Measurements from ENCODE around the gene SMIM22. TPM values are rescaled to one million over a fixed set of nuclear protein-coding genes. Genes with fewer than 3 reads are reported as not detected.

SMIM22 gene
- total RNA-seq, 1 experiment from 2014 or later = not detected

- POLR2A ChIA-PET (ENCODE audit: low non-redundant PET) = no interaction called here
- no peak for TF ChIP-seq EZH2 (IDR thresholded peaks at IDR 0.05; ENCODE audit: borderline replicate concordance, low read depth, low read length, poor library complexity, severe bottlenecking)
- peaks cover 10% of the 10 kb centered on the region for H3K36me3 ChIP-seq (ENCODE audit: insufficient read depth, low read length, poor library complexity, severe bottlenecking)
- H3K27ac ChIP-seq (ENCODE audit: low read depth, low read length, poor library complexity, severe bottlenecking) = no peak overlapping the region
- no TSS peak for BruUV-seq (replicated peaks)
- CTCF ChIA-PET = interaction anchor here (0.6 kb wide), 1 partner anchor 35 kb away, joined by 3 read pairs; no protein-coding TSS in a partner anchor
- no peaks in the 10 kb centered on the region for H3K27me3 ChIP-seq (replicated peaks; ENCODE audit: insufficient read depth, low read depth, low read length, poor library complexity)
- intact Hi-C loops (cut with micrococcal nuclease; ENCODE audit: unreplicated experiment) = no loop called here
- H3K9me3 ChIP-seq (ENCODE audit: low read depth, low read length, poor library complexity, severe bottlenecking) = no peaks in the 10 kb centered on the region
- no peak for DNase-seq (ENCODE audit: low spot score)
- peak overlapping the region; percentile 86 for H3K4me3 ChIP-seq (ENCODE audit: low read depth, low read length, poor library complexity, severe bottlenecking)
- peaks cover 3% of the 10 kb centered on the region for H3K4me1 ChIP-seq (ENCODE audit: insufficient read depth, low read length, poor library complexity, severe bottlenecking)
Observed at GRCh38 chr16:4801051-4801961, 6.1 kb downstream of the SMIM22 start.

DNA sequence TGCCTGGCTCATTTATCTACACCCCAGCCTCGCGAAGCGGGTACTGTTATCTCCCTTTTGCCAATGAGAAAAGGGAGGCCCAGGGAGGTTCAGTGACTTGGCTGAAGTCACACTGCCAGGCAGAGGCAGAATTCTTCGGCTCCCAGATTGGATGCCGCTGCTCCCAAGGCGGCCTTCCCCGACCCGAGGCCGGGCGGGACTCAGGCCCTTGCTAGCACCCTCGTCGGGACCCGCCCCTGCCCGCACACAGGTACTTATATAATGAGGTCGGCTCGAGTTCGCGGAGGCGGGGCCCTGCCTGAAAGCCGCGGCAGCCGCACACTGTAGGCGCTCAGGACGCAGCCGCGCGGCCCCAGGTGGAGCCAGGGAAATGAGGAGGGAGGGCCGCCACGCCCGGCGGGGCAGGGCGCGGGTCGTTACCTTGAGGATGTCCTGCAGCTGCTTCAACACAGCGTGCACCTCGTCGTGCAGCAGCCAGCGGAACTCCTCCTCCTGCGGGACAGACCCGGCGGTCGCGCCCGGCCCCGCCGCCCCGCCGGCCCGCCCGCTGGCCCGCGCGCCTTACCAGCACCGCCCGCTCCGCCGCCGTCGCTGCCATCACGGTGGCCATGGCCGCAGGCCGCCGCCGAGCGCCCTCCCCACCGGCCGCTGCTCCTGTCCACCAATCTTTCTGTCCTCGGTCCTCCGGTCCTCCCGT lies 6.9 kb downstream of the SMIM22 start, which contains the start of gene ROGDI:
TSS of gene ROGDI (minus strand) at position 672 of the 697 bp plus-strand sequence. CDS start at position 610, 62 bp downstream.
- H3K4me3 ChIP-seq (ENCODE audit: low read depth, low read length, poor library complexity, severe bottlenecking) = peak within 1 kb of the TSS; percentile 86
- peak within 1 kb of the TSS; percentile 2 for H3K27ac ChIP-seq (ENCODE audit: low read depth, low read length, poor library complexity, severe bottlenecking)
- no peaks in the 10 kb centered on the region for H3K9me3 ChIP-seq (ENCODE audit: low read depth, low read length, poor library complexity, severe bottlenecking)
- H3K27me3 ChIP-seq (replicated peaks; ENCODE audit: insufficient read depth, low read depth, low read length, poor library complexity) = no peaks in the 10 kb centered on the region
- peak; percentile 33 for DNase-seq (ENCODE audit: low spot score)
- intact Hi-C loops (cut with micrococcal nuclease; ENCODE audit: unreplicated experiment) = no loop called here
- CTCF ChIA-PET = interaction anchor here (0.6 kb wide), 2 partner anchors 34 to 109 kb away, joined by 3 read pairs; no protein-coding TSS in a partner anchor
- BruUV-seq (replicated peaks) = no TSS peak
- TF ChIP-seq CTCF (conservative IDR thresholded peaks at IDR 0.05; ENCODE audit: low read depth, low read length) = no peak
- no peak for TF ChIP-seq EZH2 (IDR thresholded peaks at IDR 0.05; ENCODE audit: borderline replicate concordance, low read depth, low read length, poor library complexity, severe bottlenecking)
- H3K4me1 ChIP-seq (ENCODE audit: insufficient read depth, low read length, poor library complexity, severe bottlenecking) = peaks cover 3% of the 10 kb centered on the region
- POLR2A ChIA-PET (ENCODE audit: low non-redundant PET) = no interaction called here
- peaks cover 10% of the 10 kb centered on the region for H3K36me3 ChIP-seq (ENCODE audit: insufficient read depth, low read length, poor library complexity, severe bottlenecking)

GRCh38 chr16:4802659-4803287 lies 7.6 kb downstream of the SMIM22 start:
- Histone ChIP-seq H3K27me3 (replicated peaks; ENCODE audit: insufficient read depth, low read depth, low read length, poor library complexity) (no peaks in the 10 kb centered on the region), H3K36me3 (ENCODE audit: insufficient read depth, low read length, poor library complexity, severe bottlenecking) (peaks cover 17% of the 10 kb centered on the region), H3K9me3 (ENCODE audit: low read depth, low read length, poor library complexity, severe bottlenecking) (no peaks in the 10 kb centered on the region), H3K4me1 (ENCODE audit: insufficient read depth, low read length, poor library complexity, severe bottlenecking) (peaks cover 3% of the 10 kb centered on the region), H3K4me3 (ENCODE audit: low read depth, low read length, poor library complexity, severe bottlenecking) (peak overlapping the region; percentile 86), H3K27ac (ENCODE audit: low read depth, low read length, poor library complexity, severe bottlenecking) (peak overlapping the region; percentile 2)
- TF ChIP-seq CTCF (conservative IDR thresholded peaks at IDR 0.05; ENCODE audit: low read depth, low read length) = no peak
- CTCF ChIA-PET = interaction anchor here (0.6 kb wide), 1 partner anchor 108 kb away, joined by 3 read pairs; no protein-coding TSS in a partner anchor
- BruUV-seq (replicated peaks) = no TSS peak
- peak; percentile 92 for DNase-seq (ENCODE audit: low spot score)
- POLR2A ChIA-PET (ENCODE audit: low non-redundant PET) = no interaction called here
- intact Hi-C loops (cut with micrococcal nuclease; ENCODE audit: unreplicated experiment) = no loop called here

Data from A673 (cell line).